Stimulated activated effector memory CD8-positive, alpha-beta T cell treated with anti-CD3 and anti-CD28 coated beads, Interleukin-12 subunit alpha, Interleukin-12 subunit beta, amount 100 ng/mL, for 72 hours (primary cell): Measurements from ENCODE around the gene C20orf96.
"Not testable (repeated sequence)": the region's sequence is repeated elsewhere in the genome, so short reads cannot be mapped to it uniquely, and the experiment has no call there.

Experiments used
- ATAC-seq: fragments of 150-1000 bp; cut with Tn5 transposase; 2 replicates; pipeline ENCODE4 v1.10.0; 2021
- DNase-seq, 2 donors: peaks; one replicate each; pipeline ENCODE4 v3.0.0; 2021 to 2022; ENCODE audit warnings: low spot score in 2 of 2
- H3K27ac Mint-ChIP-seq: one replicate; pipeline ENCODE4 v1.8.0; 2022; ENCODE audit warnings: mild to moderate bottlenecking, mixed read lengths
- H3K36me3 Mint-ChIP-seq: one replicate; pipeline ENCODE4 v1.8.0; 2022; ENCODE audit warnings: mild to moderate bottlenecking, mixed read lengths
- H3K4me1 Mint-ChIP-seq: one replicate; pipeline ENCODE4 v1.8.0; 2022; ENCODE audit warnings: mixed read lengths
- H3K4me3 Mint-ChIP-seq: one replicate; pipeline ENCODE4 v1.8.0; 2022; ENCODE audit warnings: mild to moderate bottlenecking, mixed read lengths
- H3K9me3 Mint-ChIP-seq: one replicate; pipeline ENCODE4 v1.8.0; 2022; ENCODE audit warnings: mixed read lengths

C20orf96 gene

GRCh38 chr20:251354-251753 is 39.2 kb downstream of the C20orf96 start:
- Mint-ChIP-seq H3K4me3 (no peak overlapping the region), H3K4me1 (no peaks in the 10 kb centered on the region), H3K36me3 (no peaks in the 10 kb centered on the region), H3K27ac (no peak overlapping the region), H3K9me3 (no peaks in the 10 kb centered on the region)
- ATAC-seq (no peak), DNase-seq (no peak)

- H3K27ac Mint-ChIP-seq: no peak overlapping the region
- no peaks in the 10 kb centered on the region for H3K36me3 Mint-ChIP-seq
- H3K4me1 Mint-ChIP-seq: no peaks in the 10 kb centered on the region
- DNase-seq (no peak), ATAC-seq (no peak)
- H3K9me3 Mint-ChIP-seq: no peaks in the 10 kb centered on the region
- H3K4me3 Mint-ChIP-seq: no peak overlapping the region
Measured at GRCh38 chr20:242905-243304, 47.6 kb downstream of the C20orf96 start.

- ATAC-seq (peak; percentile 80), DNase-seq (no peak)
- peak overlapping the region; percentile 2 for H3K27ac Mint-ChIP-seq
- H3K4me3 Mint-ChIP-seq: peak overlapping the region; percentile 46
- no peaks in the 10 kb centered on the region for H3K9me3 Mint-ChIP-seq
- no peaks in the 10 kb centered on the region for H3K36me3 Mint-ChIP-seq
- peaks cover 7% of the 10 kb centered on the region for H3K4me1 Mint-ChIP-seq
Measured at GRCh38 chr20:237929-238328, 52.6 kb downstream of the C20orf96 start.

- Mint-ChIP-seq H3K9me3 (no peaks in the 10 kb centered on the region), H3K27ac (peak overlapping the region; percentile 2), H3K4me3 (peak overlapping the region; percentile 46), H3K4me1 (peaks cover 7% of the 10 kb centered on the region), H3K36me3 (no peaks in the 10 kb centered on the region)
- peak; percentile 80 for ATAC-seq
- DNase-seq: no peak
Measured at GRCh38 chr20:237489-237888, 53.1 kb downstream of the C20orf96 start.

- Mint-ChIP-seq H3K4me3 (no peak overlapping the region), H3K36me3 (no peaks in the 10 kb centered on the region), H3K4me1 (peaks cover 7% of the 10 kb centered on the region), H3K9me3 (no peaks in the 10 kb centered on the region), H3K27ac (no peak overlapping the region)
- no peak for ATAC-seq
- DNase-seq: no peak
Measured at GRCh38 chr20:235891-236290, 54.7 kb downstream of the C20orf96 start.

- no peaks in the 10 kb centered on the region for H3K9me3 Mint-ChIP-seq
- no peak for DNase-seq
- H3K4me1 Mint-ChIP-seq: no peaks in the 10 kb centered on the region
- H3K36me3 Mint-ChIP-seq: no peaks in the 10 kb centered on the region
- no peak for ATAC-seq
- H3K4me3 Mint-ChIP-seq: no peak overlapping the region
- no peak overlapping the region for H3K27ac Mint-ChIP-seq
Measured at GRCh38 chr20:227439-228105, 63.0 kb downstream of the C20orf96 start.

- no peak for ATAC-seq
- Mint-ChIP-seq H3K27ac (no peak within 1 kb of the TSS), H3K4me1 (no peaks in the 10 kb centered on the region), H3K4me3 (no peak within 1 kb of the TSS), H3K9me3 (no peaks in the 10 kb centered on the region), H3K36me3 (no peaks in the 10 kb centered on the region)
- DNase-seq: no peak
Measured at GRCh38 chr20:226958-227357, 63.6 kb downstream of the C20orf96 start, which contains the start of gene DEFB129. TSS of gene DEFB129 (plus strand) at chr20:227258. CDS start at chr20:227289, 31 bp downstream.

- ATAC-seq, H3K36me3 Mint-ChIP-seq, H3K4me3 Mint-ChIP-seq, H3K9me3 Mint-ChIP-seq, DNase-seq, H3K27ac Mint-ChIP-seq, H3K4me1 Mint-ChIP-seq: not testable (repeated sequence)
Measured at GRCh38 chr20:225879-226278, 64.7 kb downstream of the C20orf96 start.

- no peak for DNase-seq
- no peak for ATAC-seq
- H3K9me3 Mint-ChIP-seq: no peaks in the 10 kb centered on the region
- H3K36me3 Mint-ChIP-seq: no peaks in the 10 kb centered on the region
- no peaks in the 10 kb centered on the region for H3K4me1 Mint-ChIP-seq
- H3K27ac Mint-ChIP-seq: no peak overlapping the region
- H3K4me3 Mint-ChIP-seq: no peak overlapping the region
Measured at GRCh38 chr20:221258-221830, 69.2 kb downstream of the C20orf96 start.
